ENCODE results near the gene SRGAP2B.
"Not testable (repeated sequence)": the region's sequence is repeated elsewhere in the genome, so short reads cannot be mapped to it uniquely, and the experiment has no call there.

DNA sequence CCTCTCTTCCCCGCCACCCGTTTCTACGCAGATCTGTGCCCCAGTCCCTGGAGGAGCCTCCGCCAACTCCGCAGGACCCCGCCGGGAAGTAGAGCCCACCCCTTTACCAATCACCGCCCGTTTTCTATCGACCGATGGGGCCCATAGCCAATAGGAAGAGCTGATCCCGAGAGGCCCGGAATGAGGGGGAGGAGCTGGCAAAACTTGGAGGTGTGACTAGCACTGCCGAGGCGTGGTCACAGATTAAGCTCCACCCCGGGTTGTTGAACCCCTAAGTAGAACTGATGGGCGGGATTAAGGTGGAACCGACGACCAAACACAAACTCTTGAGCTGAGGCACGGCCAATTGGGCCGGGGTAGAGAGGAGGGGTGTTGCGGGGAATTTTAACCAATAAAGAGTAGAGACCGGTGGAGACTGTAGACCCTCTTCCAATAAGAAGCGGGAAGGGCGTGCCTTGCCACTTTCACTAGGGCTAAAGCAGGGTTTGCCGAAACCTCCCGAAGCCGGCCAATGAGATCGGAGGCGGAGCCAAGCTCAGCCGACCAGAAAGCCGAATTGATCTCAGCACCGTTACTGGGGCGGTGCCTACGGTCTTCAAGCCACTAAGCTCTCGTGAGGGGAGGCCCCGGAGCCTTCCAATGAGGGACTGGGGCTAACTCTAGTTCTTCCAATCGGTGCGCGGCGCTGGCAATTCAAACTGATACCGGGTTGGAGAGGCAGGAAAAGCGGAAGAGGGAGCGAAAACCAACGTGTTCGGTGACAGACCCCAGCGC, at the start of gene SRGAP2B, which contains the start of gene FAM72D:
- TF ChIP-seq CTCF (IDR thresholded peaks at IDR 0.05; ENCODE audit: extremely low read depth in 1 of 2, insufficient read depth in 1 of 2, low read depth in 1 of 2, low read length in 2 of 2); POLR2A (IDR thresholded peaks at IDR 0.05; ENCODE audit: low read depth, low read length); MYC (IDR thresholded peaks at IDR 0.05; ENCODE audit: low read depth, low read length); POLR2AphosphoS5 (IDR thresholded peaks at IDR 0.05; ENCODE audit: insufficient read depth, low read depth, low read length); GATA2 (IDR thresholded peaks at IDR 0.05; ENCODE audit: insufficient read depth, insufficient read length, low read depth, low read length); EZH2 (IDR thresholded peaks at IDR 0.05; ENCODE audit: borderline replicate concordance, low read depth, low read length, severe bottlenecking); JUN (IDR thresholded peaks at IDR 0.05; ENCODE audit: borderline replicate concordance, insufficient read depth, insufficient read length, low read depth); FOS (IDR thresholded peaks at IDR 0.05; ENCODE audit: borderline replicate concordance, insufficient read depth, low read length): not testable (repeated sequence)
- TF ChIP-seq, protein P1, sequence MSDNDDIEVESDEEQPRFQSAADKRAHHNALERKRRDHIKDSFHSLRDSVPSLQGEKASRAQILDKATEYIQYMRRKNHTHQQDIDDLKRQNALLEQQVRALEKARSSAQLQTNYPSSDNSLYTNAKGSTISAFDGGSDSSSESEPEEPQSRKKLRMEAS (IDR thresholded peaks at IDR 0.05; ENCODE audit: insufficient read depth, insufficient read length): not testable (repeated sequence)

Data from endothelial cell of umbilical vein (primary cell).